ENCODE measurements around the gene DHX16. TPM values are rescaled to one million over a fixed set of nuclear protein-coding genes. Genes with fewer than 3 reads are reported as not detected.

DHX16 gene
- total and polyA plus RNA-seq, 9 of the 15 experiments (the other 6 are each of a cell fraction or from before 2014, with no cell fraction given): 14.6 to 66.1 (median 47.5) TPM

- TF ChIP-seq ZEB2 (IDR thresholded peaks at IDR 0.05): peak; percentile 78
- peak; percentile 80 for TF ChIP-seq SMAD1 (IDR thresholded peaks at IDR 0.05; ENCODE audit: low read depth, low read length, partially characterized antibody)
- TF ChIP-seq MLX (CRISPR knock-in tag; conservative IDR thresholded peaks at IDR 0.05): 0 out of 4 replicates have a peak, but pooled peaks of 1 of the 2 experiments have one; percentile 31
- no peak for TF ChIP-seq FOXJ3 (CRISPR knock-in tag; IDR thresholded peaks at IDR 0.05)
- TF ChIP-seq GABPA (tag; conservative IDR thresholded peaks at IDR 0.05; ENCODE audit: low read depth): peak; percentile 82
- peak in 1 of 2 experiments; percentile 79; a peak in 2 of 3 replicates for TF ChIP-seq CBX3 (IDR thresholded peaks at IDR 0.05; ENCODE audit: borderline replicate concordance in 1 of 2, low read length in 2 of 2)
- TF ChIP-seq SNIP1 (IDR thresholded peaks at IDR 0.05; ENCODE audit: low read depth): peak; percentile 99
- no peak; the same call in 1 of the 2 replicates for TF ChIP-seq ZNF197 (CRISPR knock-in tag; IDR thresholded peaks at IDR 0.05; ENCODE audit: low read depth)
- TF ChIP-seq ZNF347 (CRISPR knock-in tag; IDR thresholded peaks at IDR 0.05; ENCODE audit: low read depth): no peak
- TF ChIP-seq PHF8 (IDR thresholded peaks at IDR 0.05; ENCODE audit: borderline replicate concordance, low read length): peak; percentile 63
- TF ChIP-seq POU5F1 (IDR thresholded peaks at IDR 0.05; ENCODE audit: borderline replicate concordance, low read depth, low read length, partially characterized antibody): peak; percentile 75
- TF ChIP-seq NR1H2 (CRISPR knock-in tag; IDR thresholded peaks at IDR 0.05): peak; percentile 69; the same call in 1 of the 2 replicates
- no peak for TF ChIP-seq ADNP (tag; IDR thresholded peaks at IDR 0.05)
- no peak for TF ChIP-seq SIRT6 (IDR thresholded peaks at IDR 0.05; ENCODE audit: low read depth, low read length)
- TF ChIP-seq, protein P1, sequence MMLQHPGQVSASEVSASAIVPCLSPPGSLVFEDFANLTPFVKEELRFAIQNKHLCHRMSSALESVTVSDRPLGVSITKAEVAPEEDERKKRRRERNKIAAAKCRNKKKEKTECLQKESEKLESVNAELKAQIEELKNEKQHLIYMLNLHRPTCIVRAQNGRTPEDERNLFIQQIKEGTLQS (IDR thresholded peaks at IDR 0.05): peak; percentile 87
- TF ChIP-seq, protein P1 (CRISPR knock-in tag; conservative IDR thresholded peaks at IDR 0.05): peak; percentile 92
- TF ChIP-seq TRIM28 (IDR thresholded peaks at IDR 0.05): peak; percentile 41; the same call in 1 of the 2 replicates
- TF ChIP-seq FOS (IDR thresholded peaks at IDR 0.05; ENCODE audit: extremely low read depth, insufficient read length): peak; percentile 86
- peak; percentile 97; the same call in 1 of the 2 replicates for TF ChIP-seq AFF4 (CRISPR knock-in tag; IDR thresholded peaks at IDR 0.05)
- TF ChIP-seq, protein P2, sequence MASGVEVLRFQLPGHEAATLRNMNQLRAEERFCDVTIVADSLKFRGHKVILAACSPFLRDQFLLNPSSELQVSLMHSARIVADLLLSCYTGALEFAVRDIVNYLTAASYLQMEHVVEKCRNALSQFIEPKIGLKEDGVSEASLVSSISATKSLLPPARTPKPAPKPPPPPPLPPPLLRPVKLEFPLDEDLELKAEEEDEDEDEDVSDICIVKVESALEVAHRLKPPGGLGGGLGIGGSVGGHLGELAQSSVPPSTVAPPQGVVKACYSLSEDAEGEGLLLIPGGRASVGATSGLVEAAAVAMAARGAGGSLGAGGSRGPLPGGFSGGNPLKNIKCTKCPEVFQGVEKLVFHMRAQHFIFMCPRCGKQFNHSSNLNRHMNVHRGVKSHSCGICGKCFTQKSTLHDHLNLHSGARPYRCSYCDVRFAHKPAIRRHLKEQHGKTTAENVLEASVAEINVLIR (CRISPR knock-in tag; IDR thresholded peaks at IDR 0.05): peak; percentile 66
- TF ChIP-seq GATAD2B (IDR thresholded peaks at IDR 0.05; ENCODE audit: borderline replicate concordance): peak; percentile 89
- no peak for TF ChIP-seq TFAM (CRISPR knock-in tag; conservative IDR thresholded peaks at IDR 0.05)
Measured at GRCh38 chr6:30717129-30717844, 44.5 kb upstream of the DHX16 start, which contains the start of gene MDC1 (continued).

All from K562 (cell line).